Suprapubic skin (tissue), 4 donors: ENCODE results near the gene STK40. TPM values are rescaled to one million over a fixed set of nuclear protein-coding genes. Genes with fewer than 3 reads are reported as not detected.

Source experiments
- DNase-seq, 2 donors: peaks; one replicate each; pipeline ENCODE4 v3.0.0-alpha.2; 2019; ENCODE audit warnings: low spot score in 2 of 2
- H3K27ac ChIP-seq: fragments of 200-600 bp; sonication (generic); one replicate; pipeline ENCODE4 v1.5.1; 2019
- H3K27me3 ChIP-seq: fragments of 200-600 bp; sonication (generic); one replicate; pipeline ENCODE4 v1.5.1; 2019
- H3K36me3 ChIP-seq: fragments of 200-600 bp; sonication (generic); one replicate; pipeline ENCODE4 v1.5.1; 2019
- H3K4me1 ChIP-seq: fragments of 200-600 bp; sonication (generic); one replicate; pipeline ENCODE4 v1.5.1; 2019
- H3K4me3 ChIP-seq: fragments of 200-600 bp; sonication (generic); one replicate; pipeline ENCODE4 v1.5.1; 2019; ENCODE audit warnings: mild to moderate bottlenecking
- H3K9me3 ChIP-seq: fragments of 200-600 bp; sonication (generic); one replicate; pipeline ENCODE4 v1.5.1; 2019
- CTCF ChIP-seq, 2 donors: fragments of 200-600 bp in 1 of 2; fragments of 450-650 bp in 1 of 2; sonication (generic) in 1 of 2; IDR thresholded peaks; one replicate each; pipeline ENCODE4 v1.5.1; 2016 to 2019; ENCODE audit warnings: antibody characterized with exemption in 2 of 2, mild to moderate bottlenecking in 1 of 2, moderate library complexity in 1 of 2
- EP300 ChIP-seq: sonication (generic); formaldehyde crosslinking; IDR thresholded peaks from one replicate; pipeline ENCODE4 v1.6.1; 2017; ENCODE audit warnings: antibody characterized with exemption
- POLR2A ChIP-seq, 2 donors: fragments of 450-650 bp; IDR thresholded peaks; one replicate each; pipeline ENCODE4 v1.6.1; 2017; ENCODE audit warnings: antibody characterized with exemption in 2 of 2, mild to moderate bottlenecking in 2 of 2, moderate library complexity in 2 of 2
- POLR2AphosphoS5 ChIP-seq, 3 donors: sonication (generic); formaldehyde crosslinking; IDR thresholded peaks; one replicate each; pipeline ENCODE4 v1.6.1; 2017; ENCODE audit warnings: antibody characterized with exemption in 3 of 3
- WGBS: methylation state at CpG from one replicate; pipeline ENCODE4 v1.1.5; 2018; 5-methylcytosine and 5-hydroxymethylcytosine counted together
- total RNA-seq, 4 donors: library from RNA; depleted of rRNA; stranded (reverse); fragments of >200 nt; gene quantifications; one replicate each; pipeline ENCODE4 v1.1.0, GENCODE V29; 2016

The STK40 gene
- total RNA-seq, 4 donors from 2014 or later = 29.0 to 69.5 (median 51.8) TPM

GRCh38 chr1:36380782-36381181, 4.9 kb downstream of the STK40 start:
- TF ChIP-seq POLR2A (IDR thresholded peaks at IDR 0.05) (no peak), EP300 (no peak), POLR2AphosphoS5 (IDR thresholded peaks at IDR 0.05) (no peak), CTCF (IDR thresholded peaks at IDR 0.05) (no peak)
- H3K36me3 ChIP-seq = no peaks in the 10 kb centered on the region
- no peaks in the 10 kb centered on the region for H3K9me3 ChIP-seq
- peaks cover 46% of the 10 kb centered on the region for H3K4me1 ChIP-seq
- H3K4me3 ChIP-seq = no peak overlapping the region
- H3K27ac ChIP-seq = peak overlapping the region; percentile 38
- H3K27me3 ChIP-seq = no peaks in the 10 kb centered on the region
- WGBS = 78% methylated on average over 3 of the region's 3 CpGs
- DNase-seq = no peak

GRCh38 chr1:36380143-36380619, 5.5 kb downstream of the STK40 start:
- TF ChIP-seq CTCF (IDR thresholded peaks at IDR 0.05) = no peak
- no peak for TF ChIP-seq POLR2AphosphoS5 (IDR thresholded peaks at IDR 0.05)
- TF ChIP-seq POLR2A (IDR thresholded peaks at IDR 0.05) = no peak
- no peak for TF ChIP-seq EP300
- Histone ChIP-seq H3K27ac (peak overlapping the region; percentile 38), H3K4me1 (peaks cover 51% of the 10 kb centered on the region), H3K27me3 (no peaks in the 10 kb centered on the region), H3K36me3 (no peaks in the 10 kb centered on the region), H3K4me3 (no peak overlapping the region), H3K9me3 (no peaks in the 10 kb centered on the region)
- DNase-seq = no peak
- 82% methylated on average over 5 of the region's 5 CpGs for WGBS

- TF ChIP-seq EP300 (no peak), POLR2A (IDR thresholded peaks at IDR 0.05) (no peak), POLR2AphosphoS5 (IDR thresholded peaks at IDR 0.05) (no peak), CTCF (IDR thresholded peaks at IDR 0.05) (no peak)
- no peak for DNase-seq
- Histone ChIP-seq H3K4me3 (no peak overlapping the region), H3K27me3 (no peaks in the 10 kb centered on the region), H3K36me3 (no peaks in the 10 kb centered on the region), H3K27ac (no peak overlapping the region), H3K4me1 (peaks cover 53% of the 10 kb centered on the region), H3K9me3 (no peaks in the 10 kb centered on the region)
- WGBS = 68% methylated on average over 4 of the region's 4 CpGs
Observed at GRCh38 chr1:36377791-36378492, 7.8 kb downstream of the STK40 start.

- WGBS = 78% methylated on average over 3 of the region's 3 CpGs
- no peak for DNase-seq
- H3K4me1 ChIP-seq = peaks cover 69% of the 10 kb centered on the region
- H3K27me3 ChIP-seq = no peaks in the 10 kb centered on the region
- no peaks in the 10 kb centered on the region for H3K9me3 ChIP-seq
- TF ChIP-seq CTCF (IDR thresholded peaks at IDR 0.05) = no peak
- TF ChIP-seq POLR2AphosphoS5 (IDR thresholded peaks at IDR 0.05) = no peak
- H3K27ac ChIP-seq = peak overlapping the region; percentile 93
- no peak overlapping the region for H3K4me3 ChIP-seq
- H3K36me3 ChIP-seq = no peaks in the 10 kb centered on the region
Observed at GRCh38 chr1:36372617-36373016, 13.1 kb downstream of the STK40 start.

GRCh38 chr1:36369061-36369861, 16.5 kb downstream of the STK40 start:
- TF ChIP-seq POLR2AphosphoS5 (IDR thresholded peaks at IDR 0.05) (no peak), CTCF (IDR thresholded peaks at IDR 0.05) (peak; percentile 92 to 96)
- Histone ChIP-seq H3K36me3 (no peaks in the 10 kb centered on the region), H3K27me3 (no peaks in the 10 kb centered on the region), H3K27ac (peak overlapping the region; percentile 11), H3K4me1 (peaks cover 60% of the 10 kb centered on the region), H3K4me3 (no peak overlapping the region), H3K9me3 (no peaks in the 10 kb centered on the region)
- peak; percentile 87 to 90 for DNase-seq
- WGBS = 64% methylated on average over 6 of the region's 7 CpGs
